Middle frontal gyrus (tissue), 1 donor: ENCODE results near the gene SEC63.
A peak's percentile ranks its signal among the peaks of the same experiment; 100 is the strongest.
"Not testable (repeated sequence)": the region's sequence is repeated elsewhere in the genome, so short reads cannot be mapped to it uniquely, and the experiment has no call there.

Experiments used
- DNase-seq: peaks from one replicate; pipeline ENCODE4 v3.0.0-alpha.2; 2015; ENCODE audit warnings: low spot score; ENCODE audit errors: extremely low spot score

Gene SEC63

DNA sequence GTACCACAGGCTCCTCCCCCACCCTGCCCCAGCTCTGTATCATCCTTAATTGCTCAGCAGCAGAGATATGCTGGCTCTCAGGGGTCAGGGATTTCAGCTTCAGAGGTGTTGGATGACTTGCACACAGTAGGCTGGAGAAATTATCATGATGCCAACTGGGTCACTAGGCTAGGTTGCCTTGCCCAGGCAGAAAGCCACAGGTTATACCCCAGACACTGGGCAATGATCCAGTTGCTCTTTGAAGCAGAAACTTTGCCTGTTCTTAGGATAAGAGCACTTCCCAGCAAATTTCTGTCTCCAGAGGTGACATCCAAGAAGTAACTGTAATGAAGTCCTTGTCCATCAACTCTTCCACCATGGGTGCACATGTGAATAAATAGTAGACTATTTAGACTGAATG lies 95.6 kb downstream of the SEC63 start:
- DNase-seq, result no peak

DNA sequence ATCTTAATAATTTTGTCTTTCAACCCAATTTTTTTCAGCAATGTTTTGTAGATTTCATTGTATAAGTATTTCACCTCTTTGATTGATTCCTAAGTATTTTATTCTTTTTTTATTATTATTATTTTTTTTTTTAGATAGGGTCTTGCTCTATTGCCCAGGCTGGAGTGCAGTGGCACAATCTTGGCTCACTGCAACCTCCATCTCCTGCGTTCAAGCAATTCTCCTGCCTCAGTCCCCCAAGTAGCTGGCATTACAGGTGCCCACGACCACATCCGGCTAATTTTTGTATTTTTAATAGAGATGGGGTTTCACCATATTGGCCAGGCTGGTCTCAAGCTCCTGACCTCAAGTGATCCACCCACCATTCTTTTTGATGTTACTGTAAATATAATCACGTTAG lies 97.0 kb downstream of the SEC63 start:
- DNase-seq, result not testable (repeated sequence)

DNA sequence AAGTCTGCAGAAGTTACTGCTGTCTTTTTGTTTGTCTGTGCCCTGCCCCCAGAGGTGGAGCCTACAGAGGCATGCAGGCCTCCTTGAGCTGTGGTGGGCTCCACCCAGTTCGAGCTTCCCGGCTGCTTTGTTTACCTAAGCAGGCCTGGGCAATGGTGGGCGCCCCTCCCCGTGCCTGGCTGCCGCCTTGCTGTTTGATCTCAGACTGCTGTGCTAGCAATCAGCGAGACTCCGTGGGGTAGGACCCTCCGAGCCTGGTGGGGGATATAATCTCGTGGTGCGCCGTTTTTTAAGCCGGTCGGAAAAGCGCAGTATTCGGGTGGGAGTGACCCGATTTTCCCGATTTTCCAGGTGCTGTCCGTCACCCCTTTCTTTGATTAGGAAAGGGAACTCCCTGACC lies 97.9 kb downstream of the SEC63 start:
- not testable (repeated sequence) for DNase-seq

DNA sequence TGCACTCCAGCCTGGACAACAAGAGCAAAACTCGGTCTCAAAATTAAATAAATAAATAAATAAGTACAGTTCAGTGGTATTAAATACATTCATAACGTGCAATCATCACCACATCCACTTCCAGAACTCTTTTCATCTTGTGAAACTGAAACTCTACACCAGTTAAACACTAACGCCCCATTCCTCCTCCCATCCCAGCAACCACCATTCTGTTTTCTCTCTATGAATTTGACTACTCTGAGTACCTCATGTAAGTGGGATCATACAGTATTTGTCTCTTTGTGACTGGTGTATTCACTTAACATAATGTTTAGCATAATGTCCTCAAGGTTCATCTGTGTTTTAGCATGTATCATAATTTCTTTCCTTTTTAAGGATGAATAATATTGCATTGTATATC lies 104.8 kb downstream of the SEC63 start:
- DNase-seq, result no peak

GRCh38 chr6:107849325-107849724 lies 108.7 kb downstream of the SEC63 start:
- DNase-seq, result no peak

- peak; percentile 68 for DNase-seq
These were observed 109.9 kb downstream of the SEC63 start for GRCh38 chr6:107847844-107848802.

- DNase-seq, result no peak
These were observed 111.7 kb downstream of the SEC63 start for GRCh38 chr6:107846262-107846795.

- no peak for DNase-seq
These were observed 112.2 kb downstream of the SEC63 start for GRCh38 chr6:107845777-107846176.

- no peak for DNase-seq
These were observed 114.6 kb downstream of the SEC63 start for GRCh38 chr6:107843400-107843799.

- no peak for DNase-seq
These were observed 116.7 kb downstream of the SEC63 start for GRCh38 chr6:107841275-107841670.

DNA sequence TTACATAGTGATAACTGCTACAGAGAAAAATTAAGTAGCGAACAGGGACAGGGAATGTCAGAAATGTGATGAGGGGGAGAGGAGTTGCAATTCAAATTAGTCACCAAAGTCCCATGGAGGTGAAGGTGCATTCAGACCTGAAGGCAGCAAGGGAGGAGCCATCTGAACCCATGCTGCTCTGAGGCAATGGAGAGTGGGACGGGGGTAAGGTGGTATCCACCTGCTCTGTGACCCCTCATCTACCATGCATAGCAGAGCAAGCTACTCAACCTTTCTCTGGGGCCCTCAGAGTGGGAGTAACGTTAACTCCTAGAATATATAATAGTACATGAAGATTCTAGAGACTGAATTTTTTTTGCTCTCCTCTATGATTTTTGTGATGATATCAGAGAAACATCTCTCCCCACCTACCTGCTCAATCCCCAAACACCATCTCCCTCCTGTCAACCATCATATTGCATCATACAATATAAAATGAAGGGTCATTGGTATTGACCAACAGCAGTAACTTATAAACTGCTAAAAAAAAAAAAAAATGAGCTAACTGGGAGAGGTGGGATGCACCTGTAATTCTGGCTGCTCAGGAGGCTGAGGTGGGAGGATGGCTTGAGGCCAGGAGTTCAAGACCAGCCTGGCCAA lies 117.3 kb downstream of the SEC63 start:
- no peak for DNase-seq

GRCh38 chr6:107833136-107833535 lies 124.9 kb downstream of the SEC63 start:
- no peak for DNase-seq

- no peak for DNase-seq
These were observed 125.6 kb downstream of the SEC63 start for GRCh38 chr6:107832151-107833056.

GRCh38 chr6:107830060-107830459 lies 127.9 kb downstream of the SEC63 start:
- DNase-seq, result no peak

GRCh38 chr6:107827541-107827940 lies 130.5 kb downstream of the SEC63 start:
- no peak for DNase-seq

DNA sequence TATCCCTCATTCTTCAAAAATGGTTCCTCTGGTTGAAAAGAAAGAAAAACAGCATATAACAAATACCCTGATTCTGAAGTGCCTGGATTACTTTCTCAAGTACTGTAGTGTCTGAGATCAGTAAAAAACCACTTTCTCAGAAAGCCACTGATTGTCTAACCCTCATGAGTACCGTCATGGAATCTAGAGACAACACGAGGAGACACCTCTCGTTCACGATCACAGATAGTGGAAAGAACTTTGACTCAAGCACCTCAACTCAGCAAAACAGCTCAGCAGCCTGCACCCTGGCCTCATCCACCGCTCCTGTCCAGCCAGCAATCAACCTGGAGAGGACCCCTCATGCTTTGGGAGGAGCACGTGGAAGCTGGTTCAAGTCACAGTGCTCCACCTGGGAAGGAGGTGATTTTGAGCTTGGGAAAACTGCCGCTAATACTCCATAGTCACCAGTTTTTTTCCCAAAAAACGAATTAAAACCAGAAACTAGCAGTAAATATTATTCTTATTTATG lies 134.9 kb downstream of the SEC63 start:
- no peak for DNase-seq

GRCh38 chr6:107822176-107823046 lies 135.6 kb downstream of the SEC63 start:
- no peak for DNase-seq

GRCh38 chr6:107821591-107821990 lies 136.4 kb downstream of the SEC63 start:
- DNase-seq, result no peak

GRCh38 chr6:107820338-107821261 lies 137.4 kb downstream of the SEC63 start:
- DNase-seq, result no peak
